Activated naive CD8-positive, alpha-beta T cell treated with anti-CD3 and anti-CD28 coated beads, Interleukin-2, amount 50 U/mL, for 24 hours (primary cell): ENCODE data around the gene DGKQ.

ENCODE experiments used
- ATAC-seq: fragments of 150-1000 bp; cut with Tn5 transposase; one replicate; pipeline ENCODE4 v1.10.0; 2021
- DNase-seq: peaks from one replicate; pipeline ENCODE4 v3.0.0; 2021
- H3K27ac Mint-ChIP-seq: one replicate; pipeline ENCODE4 v1.8.0; 2021; ENCODE audit warnings: mild to moderate bottlenecking, mixed read lengths
- H3K27me3 Mint-ChIP-seq: one replicate; pipeline ENCODE4 v1.8.0; 2021; ENCODE audit warnings: mixed read lengths
- H3K36me3 Mint-ChIP-seq: one replicate; pipeline ENCODE4 v1.8.0; 2021; ENCODE audit warnings: low read depth, mixed read lengths
- H3K4me1 Mint-ChIP-seq: one replicate; pipeline ENCODE4 v1.8.0; 2021; ENCODE audit warnings: mixed read lengths
- H3K4me3 Mint-ChIP-seq: one replicate; pipeline ENCODE4 v1.8.0; 2021; ENCODE audit warnings: mild to moderate bottlenecking, moderate library complexity, mixed read lengths
- H3K9me3 Mint-ChIP-seq: one replicate; pipeline ENCODE4 v1.8.0; 2021; ENCODE audit warnings: mixed read lengths

Gene DGKQ

GRCh38 chr4:1014291-1015167 is 41.2 kb upstream of the DGKQ start:
- DNase-seq = no peak
- peaks cover 2% of the 10 kb centered on the region for H3K27me3 Mint-ChIP-seq
- no peak for ATAC-seq
- no peaks in the 10 kb centered on the region for H3K36me3 Mint-ChIP-seq
- no peaks in the 10 kb centered on the region for H3K9me3 Mint-ChIP-seq
- no peak overlapping the region for H3K4me3 Mint-ChIP-seq
- H3K4me1 Mint-ChIP-seq = peaks cover 5% of the 10 kb centered on the region
- no peak overlapping the region for H3K27ac Mint-ChIP-seq

DNA sequence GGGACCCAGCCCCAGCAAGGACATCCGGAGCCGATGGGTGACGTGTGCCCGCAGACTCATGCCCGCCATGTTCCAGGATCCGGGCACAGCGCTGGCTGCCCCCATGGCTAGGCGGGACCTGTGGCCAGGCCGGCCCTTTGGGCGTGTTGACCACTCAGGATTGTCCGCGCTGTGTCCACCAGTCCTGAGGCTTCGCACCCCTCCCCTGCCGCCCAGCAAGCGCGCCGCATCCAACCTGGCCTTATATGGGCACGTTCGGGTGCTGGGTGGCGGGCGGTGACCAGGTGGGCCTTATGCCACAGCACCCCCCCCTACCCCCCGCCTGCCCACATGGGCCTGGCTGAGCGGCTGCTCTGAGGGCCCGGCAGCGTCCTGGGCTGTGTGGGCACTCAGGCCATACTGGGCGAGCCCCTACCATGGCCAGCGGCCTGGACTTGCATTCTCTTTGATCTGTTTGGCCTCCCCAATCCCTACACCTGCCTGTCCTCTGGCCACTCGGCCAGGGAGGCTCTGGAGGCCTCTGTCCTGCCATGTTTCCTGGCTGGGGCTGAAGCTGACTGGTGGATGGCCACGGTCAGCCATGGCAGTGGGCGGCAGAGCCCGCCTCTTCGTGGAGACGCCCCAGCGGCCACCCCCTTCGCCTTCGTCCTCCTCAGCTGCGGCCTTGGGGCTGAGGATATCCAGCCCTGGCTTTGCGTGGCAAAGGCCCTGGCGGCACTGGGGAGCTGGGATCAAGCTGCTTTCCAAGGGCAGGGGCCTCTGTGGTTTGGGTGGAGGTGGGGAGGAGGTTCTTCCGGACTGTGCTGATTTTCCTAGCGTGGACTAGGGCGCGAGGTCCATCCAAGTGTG is 40.1 kb upstream of the DGKQ start:
- Mint-ChIP-seq H3K27me3 (peaks cover 9% of the 10 kb centered on the region), H3K27ac (no peak overlapping the region), H3K4me1 (peaks cover 9% of the 10 kb centered on the region), H3K9me3 (no peaks in the 10 kb centered on the region), H3K36me3 (no peaks in the 10 kb centered on the region), H3K4me3 (no peak overlapping the region)
- DNase-seq = no peak
- no peak for ATAC-seq

DNA sequence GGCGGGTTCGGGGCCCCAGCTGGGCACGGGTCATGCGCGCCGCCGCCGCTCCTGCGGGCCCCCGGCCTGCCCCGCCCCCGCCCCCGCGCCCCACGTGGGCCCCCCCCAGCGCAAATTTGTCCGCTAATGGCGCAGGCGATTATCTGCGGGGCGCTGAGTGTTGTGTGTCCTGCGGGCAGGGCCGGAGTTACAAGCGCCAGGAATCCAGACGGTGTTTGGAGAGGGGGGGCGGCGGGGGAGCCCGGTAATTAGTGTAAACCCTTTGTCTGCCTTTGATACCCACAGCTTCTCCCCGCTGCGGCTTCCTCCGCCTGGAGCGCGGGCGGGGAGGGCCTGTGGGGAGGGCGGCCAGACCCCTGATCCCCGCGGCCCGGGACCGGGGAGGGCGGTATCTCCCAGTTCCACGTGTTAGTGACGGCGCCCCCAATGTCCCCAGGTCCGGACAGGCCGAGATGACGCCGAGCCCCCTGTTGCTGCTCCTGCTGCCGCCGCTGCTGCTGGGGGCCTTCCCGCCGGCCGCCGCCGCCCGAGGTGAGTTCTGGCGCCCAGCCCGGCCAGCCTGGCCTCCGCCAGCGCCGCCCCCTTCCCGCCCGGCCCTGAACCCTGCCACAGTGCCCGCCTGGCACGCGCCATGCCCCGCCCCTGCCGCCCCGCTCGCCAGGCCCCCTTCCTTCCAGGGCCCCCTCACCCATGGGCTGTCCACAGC is 38.8 kb upstream of the DGKQ start:
- Mint-ChIP-seq H3K9me3 (no peaks in the 10 kb centered on the region), H3K4me3 (peak overlapping the region; percentile 40), H3K36me3 (no peaks in the 10 kb centered on the region), H3K27me3 (peaks cover 20% of the 10 kb centered on the region), H3K4me1 (peaks cover 9% of the 10 kb centered on the region), H3K27ac (no peak overlapping the region)
- DNase-seq = peak; percentile 35
- ATAC-seq = no peak

DNA sequence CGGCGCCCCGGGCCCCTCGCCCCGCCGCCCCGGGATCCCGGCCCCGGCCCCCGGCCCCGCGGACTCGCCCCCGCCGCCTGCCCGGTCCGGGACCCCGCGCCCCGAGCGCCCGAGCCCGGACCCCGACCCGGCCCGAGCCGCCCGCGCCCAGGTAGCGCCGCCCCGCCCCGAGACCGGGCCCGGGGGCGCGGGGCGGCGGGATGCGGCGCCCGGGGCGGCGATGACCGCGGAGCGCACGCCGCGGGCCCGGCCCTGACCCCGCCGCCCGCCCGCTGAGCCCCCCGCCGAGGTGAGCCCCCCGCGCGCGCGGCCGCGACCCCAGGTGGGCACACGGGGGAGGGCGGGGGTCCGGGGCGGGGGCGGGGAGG is 38.3 kb upstream of the DGKQ start:
- no peak for DNase-seq
- no peak for ATAC-seq
- Mint-ChIP-seq H3K9me3 (no peaks in the 10 kb centered on the region), H3K27ac (no peak overlapping the region), H3K27me3 (peaks cover 26% of the 10 kb centered on the region), H3K36me3 (no peaks in the 10 kb centered on the region), H3K4me3 (no peak overlapping the region), H3K4me1 (peaks cover 9% of the 10 kb centered on the region)

DNA sequence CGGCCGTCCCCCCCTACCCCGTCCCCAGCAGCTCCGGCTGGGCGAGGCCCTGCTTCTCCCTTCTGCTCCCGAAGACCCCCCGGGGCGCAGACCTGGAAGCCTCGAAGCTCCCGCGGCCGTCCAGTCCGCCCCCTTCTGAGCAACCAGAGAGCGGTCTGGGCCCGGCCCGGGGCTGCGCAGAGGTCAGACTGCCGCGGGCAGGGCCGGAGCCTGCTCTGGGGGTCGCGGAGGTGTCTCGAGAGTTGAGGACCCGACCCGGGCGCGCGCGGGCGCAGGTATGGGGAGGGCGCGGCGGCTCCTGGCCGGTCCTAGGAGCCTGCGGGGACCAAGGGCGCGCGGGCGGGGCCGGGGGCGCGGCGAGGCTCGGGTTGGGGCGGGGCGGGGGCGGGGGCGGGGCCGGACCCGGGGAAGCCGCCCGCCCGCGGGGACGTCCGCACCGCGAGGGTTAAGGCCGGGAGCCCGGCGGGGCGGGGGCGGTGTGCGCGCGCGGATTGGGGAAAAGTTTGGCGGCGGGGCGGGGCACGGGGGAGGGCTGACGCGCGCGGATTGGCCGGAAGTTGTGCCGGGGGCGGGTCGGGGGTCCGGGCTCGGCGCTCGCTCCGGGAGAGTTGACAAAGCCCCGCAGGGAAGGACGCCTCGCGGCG is 37.8 kb upstream of the DGKQ start, which contains the start of gene FGFRL1:
Gene FGFRL1, plus strand, starts transcription at position 605 of the 644 bp plus-strand sequence. CDS start 860 bp downstream, outside the sequence.
- peak; percentile 47 for ATAC-seq
- H3K9me3 Mint-ChIP-seq = no peaks in the 10 kb centered on the region
- H3K4me1 Mint-ChIP-seq = peaks cover 9% of the 10 kb centered on the region

GRCh38 chr4:1010395-1011021 is 37.1 kb upstream of the DGKQ start:
- peak; percentile 73 for DNase-seq
- H3K4me1 Mint-ChIP-seq = peaks cover 9% of the 10 kb centered on the region
- peaks cover 33% of the 10 kb centered on the region for H3K27me3 Mint-ChIP-seq
- peak; percentile 63 for ATAC-seq
- H3K4me3 Mint-ChIP-seq = peak overlapping the region; percentile 71
- peak overlapping the region; percentile 66 for H3K27ac Mint-ChIP-seq
- no peaks in the 10 kb centered on the region for H3K36me3 Mint-ChIP-seq
- no peaks in the 10 kb centered on the region for H3K9me3 Mint-ChIP-seq

More for the DNA sequence above, 37.8 kb upstream of the DGKQ start, which contains the start of gene FGFRL1:
- Mint-ChIP-seq H3K4me3 (peak within 1 kb of the TSS; percentile 71), H3K36me3 (no peaks in the 10 kb centered on the region), H3K27ac (peak within 1 kb of the TSS; percentile 66), H3K27me3 (peaks cover 30% of the 10 kb centered on the region)
- DNase-seq = peak; percentile 96

GRCh38 chr4:1009542-1010394 is 36.4 kb upstream of the DGKQ start:
- no peak overlapping the region for H3K27ac Mint-ChIP-seq
- DNase-seq (peak; percentile 77), ATAC-seq (peak; percentile 29)
- peaks cover 36% of the 10 kb centered on the region for H3K27me3 Mint-ChIP-seq
- H3K4me3 Mint-ChIP-seq = peak overlapping the region; percentile 61
- no peaks in the 10 kb centered on the region for H3K9me3 Mint-ChIP-seq
- peaks cover 9% of the 10 kb centered on the region for H3K4me1 Mint-ChIP-seq
- H3K36me3 Mint-ChIP-seq = no peaks in the 10 kb centered on the region

DNA sequence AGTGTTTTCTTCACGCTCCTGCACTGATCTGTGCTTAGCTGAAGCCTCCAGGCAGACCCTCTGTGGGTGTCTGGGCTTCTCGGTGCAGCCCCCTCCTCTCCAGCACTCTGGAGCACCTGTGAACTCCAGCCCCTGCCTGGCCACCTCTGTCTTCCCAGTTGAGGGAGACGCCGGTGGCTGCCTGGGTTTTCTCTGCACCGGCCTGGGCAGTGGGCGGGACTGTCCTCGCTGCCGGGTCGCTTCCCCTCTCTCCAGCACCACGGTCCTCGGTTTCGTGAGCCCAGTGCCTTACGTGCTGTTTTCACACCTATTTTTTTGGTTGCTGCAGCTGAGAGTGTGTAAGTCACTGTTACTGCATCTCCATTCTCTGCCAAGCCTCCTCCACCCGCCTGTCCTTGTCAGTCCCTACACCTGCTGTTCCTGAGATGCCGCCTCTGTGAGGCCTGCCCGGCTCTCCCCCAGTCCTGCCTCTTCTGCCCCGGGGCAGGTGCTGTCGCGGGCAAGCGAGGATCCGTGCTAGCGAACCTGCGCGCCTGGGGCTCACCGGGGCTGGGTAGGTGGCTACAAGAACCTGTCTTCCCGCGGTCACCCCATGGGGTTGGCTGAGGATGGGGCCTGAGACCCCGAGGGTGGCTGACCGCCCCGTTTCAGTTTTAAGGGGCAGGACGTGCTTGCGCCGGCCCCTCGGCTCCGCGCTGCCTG is 35.6 kb upstream of the DGKQ start:
- Mint-ChIP-seq H3K4me3 (peak overlapping the region; percentile 66), H3K27ac (no peak overlapping the region), H3K36me3 (no peaks in the 10 kb centered on the region), H3K9me3 (no peaks in the 10 kb centered on the region), H3K27me3 (peaks cover 40% of the 10 kb centered on the region), H3K4me1 (peaks cover 9% of the 10 kb centered on the region)
- peak; percentile 29 for DNase-seq
- no peak for ATAC-seq

- peaks cover 49% of the 10 kb centered on the region for H3K27me3 Mint-ChIP-seq
- no peaks in the 10 kb centered on the region for H3K36me3 Mint-ChIP-seq
- no peak for DNase-seq
- no peak overlapping the region for H3K4me3 Mint-ChIP-seq
- peaks cover 9% of the 10 kb centered on the region for H3K4me1 Mint-ChIP-seq
- H3K9me3 Mint-ChIP-seq = no peaks in the 10 kb centered on the region
- H3K27ac Mint-ChIP-seq = no peak overlapping the region
- ATAC-seq = no peak
These were observed 33.5 kb upstream of the DGKQ start for GRCh38 chr4:1006856-1007255.

DNA sequence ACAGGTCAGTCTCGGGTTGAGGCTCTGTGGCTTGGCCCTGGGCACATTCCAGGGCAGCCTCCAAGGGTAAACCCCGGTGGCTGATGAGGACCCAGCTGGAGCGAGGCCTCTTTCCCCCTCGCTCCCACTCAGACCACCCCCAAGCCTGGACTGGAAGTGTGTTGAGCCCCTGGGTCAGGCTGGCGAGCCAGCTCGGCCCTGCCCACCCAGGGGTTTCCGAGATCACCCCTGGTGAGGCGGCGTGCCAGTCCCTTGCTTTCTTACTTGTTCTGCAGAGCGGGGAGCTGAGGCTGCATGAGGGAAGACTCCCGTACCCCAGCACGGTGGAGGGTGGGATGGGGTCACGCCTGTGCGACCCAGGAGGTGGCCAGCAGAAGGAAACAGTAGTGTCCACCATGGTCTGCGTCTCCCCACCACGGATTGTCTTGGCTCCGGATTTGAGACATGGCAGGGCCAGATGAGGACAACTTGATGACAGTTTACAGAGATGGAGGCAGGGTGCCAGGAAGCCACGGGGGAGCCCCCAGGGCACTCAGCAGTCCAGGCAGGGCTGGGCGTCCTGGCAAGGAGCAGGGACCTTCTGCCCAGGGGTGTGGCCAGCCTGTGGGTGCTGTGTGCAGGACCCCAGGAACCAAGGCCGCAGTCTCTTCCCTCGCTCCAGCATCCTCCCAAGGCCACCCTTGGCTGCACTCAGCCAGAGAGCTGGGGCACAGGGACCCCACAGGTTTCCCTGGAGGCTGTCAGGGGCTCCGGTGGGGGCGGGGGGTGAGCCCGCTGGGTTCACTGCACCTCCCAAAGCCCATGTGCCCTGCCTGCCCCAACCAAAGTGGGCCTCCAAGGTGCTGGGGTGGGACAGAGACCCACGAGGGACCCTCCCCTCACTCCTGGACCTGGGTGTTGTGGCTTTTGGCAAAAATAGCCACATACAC is 31.5 kb upstream of the DGKQ start:
- H3K4me3 Mint-ChIP-seq = no peak overlapping the region
- DNase-seq (no peak), ATAC-seq (no peak)
- H3K36me3 Mint-ChIP-seq = no peaks in the 10 kb centered on the region
- H3K27me3 Mint-ChIP-seq = peaks cover 53% of the 10 kb centered on the region
- no peaks in the 10 kb centered on the region for H3K9me3 Mint-ChIP-seq
- H3K4me1 Mint-ChIP-seq = peaks cover 4% of the 10 kb centered on the region
- no peak overlapping the region for H3K27ac Mint-ChIP-seq

DNA sequence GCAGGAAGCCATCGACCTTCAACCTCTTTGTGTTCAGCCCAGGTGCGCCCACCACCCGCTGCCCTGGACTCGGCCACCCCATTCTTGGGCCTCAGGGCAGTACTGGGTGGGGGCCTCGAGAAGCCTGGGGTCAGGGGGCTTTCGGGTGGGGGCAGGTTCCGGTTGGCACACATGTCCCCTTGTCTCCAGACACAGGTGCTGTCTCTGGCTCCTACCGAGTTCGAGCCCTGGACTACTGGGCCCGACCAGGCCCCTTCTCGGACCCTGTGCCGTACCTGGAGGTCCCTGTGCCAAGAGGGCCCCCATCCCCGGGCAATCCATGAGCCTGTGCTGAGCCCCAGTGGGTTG is 30.7 kb upstream of the DGKQ start:
- peaks cover 56% of the 10 kb centered on the region for H3K27me3 Mint-ChIP-seq
- H3K27ac Mint-ChIP-seq = no peak overlapping the region
- no peaks in the 10 kb centered on the region for H3K36me3 Mint-ChIP-seq
- no peaks in the 10 kb centered on the region for H3K9me3 Mint-ChIP-seq
- H3K4me1 Mint-ChIP-seq = peaks cover 3% of the 10 kb centered on the region
- ATAC-seq (no peak), DNase-seq (no peak)
- no peak overlapping the region for H3K4me3 Mint-ChIP-seq
